AG04450 (cell line): Measurements from ENCODE around the gene TIMM13. TPM values are rescaled to one million over a fixed set of nuclear protein-coding genes. Genes with fewer than 3 reads are reported as not detected.
"Not testable (repeated sequence)": the region's sequence is repeated elsewhere in the genome, so short reads cannot be mapped to it uniquely, and the experiment has no call there.

Source experiments
- CTCF ChIA-PET: fragments of 300-600, 350-600 bp; formaldehyde crosslinking; extraction: SDS; loops from one replicate; lab custom pipeline; 2022; ENCODE audit warnings: antibody characterized with exemption, inconsistent platforms; lab: Charles Lee
- POLR2A ChIA-PET: fragments of 350-600 bp; formaldehyde crosslinking; extraction: SDS; loops from one replicate; lab custom pipeline; 2021; ENCODE audit warnings: antibody characterized with exemption, inconsistent platforms; lab: Yijun Ruan, JAX
- DNase-seq: peaks from one replicate; pipeline ENCODE4 v3.0.0-alpha.2; 2011; ENCODE audit warnings: low read depth, low spot score
- H3K27ac ChIP-seq: one replicate; pipeline ENCODE4 v1.5.1; 2012; ENCODE audit warnings: low read depth, low read length, control low read depth
- H3K27me3 ChIP-seq: one replicate; pipeline ENCODE4 v1.6.0; 2012; ENCODE audit warnings: low read length; ENCODE audit not compliant: control insufficient read depth, insufficient read depth
- H3K4me3 ChIP-seq: 2 replicates; pipeline ENCODE4 v1.5.1; 2011; ENCODE audit warnings: mild to moderate bottlenecking, low read depth, low read length, control low read depth
- H3K9me3 ChIP-seq: 2 replicates; pipeline ENCODE4 v1.5.1; 2012; ENCODE audit warnings: low read length; ENCODE audit not compliant: control insufficient read depth, insufficient read depth
- polyA plus RNA-seq: library from polyadenylated mRNA; depleted of rRNA; stranded (reverse); fragments of >200 nt; gene quantifications from 2 replicates; pipeline ENCODE4 v1.2.3, GENCODE V29; 2011
- TF ChIP-seq, protein P1 (sequence below): IDR thresholded peaks from 2 replicates; pipeline ENCODE4 v1.5.1; 2011; ENCODE audit warnings: low read depth, low read length, control low read depth, inconsistent platforms

Gene TIMM13
- polyA plus RNA-seq, 1 experiment, result 21.6 TPM

DNA sequence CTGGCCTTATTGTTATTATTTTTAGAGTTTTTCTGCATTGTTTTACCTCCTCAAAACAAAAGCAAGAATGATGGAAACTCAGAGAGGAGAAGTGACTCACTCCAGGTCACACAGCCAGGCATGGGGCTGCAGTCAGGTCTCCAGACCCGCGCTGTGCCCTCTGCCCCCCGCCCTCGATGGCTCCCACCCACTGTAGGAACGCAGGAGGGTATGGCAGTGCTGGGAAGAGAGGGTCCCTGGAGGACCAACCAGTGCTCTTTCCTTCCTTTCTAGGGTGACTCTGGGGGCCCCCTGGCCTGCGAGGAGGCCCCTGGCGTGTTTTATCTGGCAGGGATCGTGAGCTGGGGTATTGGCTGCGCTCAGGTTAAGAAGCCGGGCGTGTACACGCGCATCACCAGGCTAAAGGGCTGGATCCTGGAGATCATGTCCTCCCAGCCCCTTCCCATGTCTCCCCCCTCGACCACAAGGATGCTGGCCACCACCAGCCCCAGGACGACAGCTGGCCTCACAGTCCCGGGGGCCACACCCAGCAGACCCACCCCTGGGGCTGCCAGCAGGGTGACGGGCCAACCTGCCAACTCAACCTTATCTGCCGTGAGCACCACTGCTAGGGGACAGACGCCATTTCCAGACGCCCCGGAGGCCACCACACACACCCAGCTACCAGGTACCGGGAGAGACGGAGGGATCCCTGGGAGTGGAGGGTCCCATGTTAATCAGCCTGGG is 5.6 kb downstream of the TIMM13 start:
- ChIA-PET CTCF (no interaction called here), POLR2A (interaction anchor here (0.5 kb wide), 1 partner anchor 41 kb away, joined by 3 read pairs; no protein-coding TSS in a partner anchor)
- TF ChIP-seq, protein P1, sequence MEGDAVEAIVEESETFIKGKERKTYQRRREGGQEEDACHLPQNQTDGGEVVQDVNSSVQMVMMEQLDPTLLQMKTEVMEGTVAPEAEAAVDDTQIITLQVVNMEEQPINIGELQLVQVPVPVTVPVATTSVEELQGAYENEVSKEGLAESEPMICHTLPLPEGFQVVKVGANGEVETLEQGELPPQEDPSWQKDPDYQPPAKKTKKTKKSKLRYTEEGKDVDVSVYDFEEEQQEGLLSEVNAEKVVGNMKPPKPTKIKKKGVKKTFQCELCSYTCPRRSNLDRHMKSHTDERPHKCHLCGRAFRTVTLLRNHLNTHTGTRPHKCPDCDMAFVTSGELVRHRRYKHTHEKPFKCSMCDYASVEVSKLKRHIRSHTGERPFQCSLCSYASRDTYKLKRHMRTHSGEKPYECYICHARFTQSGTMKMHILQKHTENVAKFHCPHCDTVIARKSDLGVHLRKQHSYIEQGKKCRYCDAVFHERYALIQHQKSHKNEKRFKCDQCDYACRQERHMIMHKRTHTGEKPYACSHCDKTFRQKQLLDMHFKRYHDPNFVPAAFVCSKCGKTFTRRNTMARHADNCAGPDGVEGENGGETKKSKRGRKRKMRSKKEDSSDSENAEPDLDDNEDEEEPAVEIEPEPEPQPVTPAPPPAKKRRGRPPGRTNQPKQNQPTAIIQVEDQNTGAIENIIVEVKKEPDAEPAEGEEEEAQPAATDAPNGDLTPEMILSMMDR, result no peak

DNA sequence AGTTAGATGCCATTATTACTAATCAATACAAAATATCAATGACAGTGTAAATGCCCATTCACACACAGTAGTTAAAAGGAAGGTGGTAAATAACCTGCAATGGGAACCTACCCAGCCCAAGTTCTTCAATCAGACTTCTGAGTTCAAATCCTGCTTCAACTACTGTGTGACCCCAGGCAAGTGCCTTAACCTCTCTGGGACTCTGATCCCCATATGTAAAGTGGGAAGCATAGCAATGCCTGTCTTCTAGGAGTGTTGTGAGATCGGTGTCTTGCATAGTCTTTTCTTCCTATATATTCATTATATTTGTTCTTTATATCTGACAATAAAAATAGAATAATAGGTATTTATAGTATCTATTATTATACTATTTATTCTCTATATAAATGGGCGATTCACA is 6.9 kb downstream of the TIMM13 start:
- TF ChIP-seq, protein P1, result no peak
- no peaks in the 10 kb centered on the region for H3K27me3 ChIP-seq
- no peaks in the 10 kb centered on the region; the same call in 1 of the 2 replicates for H3K9me3 ChIP-seq
- no peak for DNase-seq
- no peak overlapping the region for H3K27ac ChIP-seq
- ChIA-PET CTCF (no interaction called here), POLR2A (no interaction called here)
- no peak overlapping the region for H3K4me3 ChIP-seq

More for the DNA sequence above, 5.6 kb downstream of the TIMM13 start:
- H3K27ac ChIP-seq, result no peak overlapping the region
- H3K27me3 ChIP-seq, result no peaks in the 10 kb centered on the region
- no peak overlapping the region for H3K4me3 ChIP-seq
- DNase-seq, result no peak
- H3K9me3 ChIP-seq, result no peaks in the 10 kb centered on the region; the same call in 1 of the 2 replicates

- TF ChIP-seq, protein P1, result no peak
- no peak overlapping the region for H3K4me3 ChIP-seq
- ChIA-PET POLR2A (no interaction called here), CTCF (no interaction called here)
- H3K27me3 ChIP-seq, result no peaks in the 10 kb centered on the region
- no peak overlapping the region for H3K27ac ChIP-seq
- DNase-seq, result no peak
- H3K9me3 ChIP-seq, result no peaks in the 10 kb centered on the region; the same call in 1 of the 2 replicates
These were observed 7.6 kb downstream of the TIMM13 start for GRCh38 chr19:2419754-2420153.

GRCh38 chr19:2417881-2418406 is 9.4 kb downstream of the TIMM13 start:
- POLR2A ChIA-PET, result interaction anchor here (1.1 kb wide), 1 partner anchor 14 kb away, joined by 3 read pairs; no protein-coding TSS in a partner anchor
- TF ChIP-seq, protein P1, result no peak

GRCh38 chr19:2417436-2417835 is 9.9 kb downstream of the TIMM13 start:
- H3K27me3 ChIP-seq, CTCF ChIA-PET, H3K4me3 ChIP-seq, H3K9me3 ChIP-seq, DNase-seq, H3K27ac ChIP-seq: not testable (repeated sequence)
- POLR2A ChIA-PET, result interaction anchor here (0.6 to 1.1 kb wide), 2 partner anchors 13 to 58 kb away, joined by 3 read pairs; partner anchors contain the start of gene GADD45B

More at GRCh38 chr19:2417881-2418406, 9.4 kb downstream of the TIMM13 start:
- no peak overlapping the region for H3K27ac ChIP-seq
- no peaks in the 10 kb centered on the region for H3K27me3 ChIP-seq
- no peak for DNase-seq
- no peak overlapping the region for H3K4me3 ChIP-seq
- H3K9me3 ChIP-seq, result peaks cover 4% of the 10 kb centered on the region; the same call in 1 of the 2 replicates
- CTCF ChIA-PET, result no interaction called here
